Astrocyte (in vitro differentiated cells and primary cell): ENCODE measurements around the gene SPON2. TPM values are rescaled to one million over a fixed set of nuclear protein-coding genes. Genes with fewer than 3 reads are reported as not detected.
A peak's percentile ranks its signal among the peaks of the same experiment; 100 is the strongest.

Source experiments
- DNase-seq: peaks from one replicate; pipeline ENCODE4 v3.0.0-alpha.2; 2010; ENCODE audit warnings: low read depth
- FAIRE-seq: peaks from 2 replicates; lab custom pipeline; 2011; peaks lifted over from hg19 to GRCh38; lab: Jason Lieb, UNC
- H2AFZ ChIP-seq: 2 replicates; pipeline ENCODE4 v1.6.0; 2012; ENCODE audit warnings: low read depth, low read length, inconsistent platforms
- H3K27ac ChIP-seq: 2 replicates; pipeline ENCODE4 v1.5.1; 2011; ENCODE audit warnings: low read depth, low read length, inconsistent platforms
- H3K27me3 ChIP-seq: 2 replicates; pipeline ENCODE4 v1.6.0; 2011; ENCODE audit warnings: low read length, inconsistent platforms; ENCODE audit not compliant: insufficient read depth
- H3K36me3 ChIP-seq: 2 replicates; pipeline ENCODE4 v1.5.1; 2011; ENCODE audit warnings: low read length, inconsistent platforms; ENCODE audit not compliant: insufficient read depth
- H3K4me1 ChIP-seq: 2 replicates; pipeline ENCODE4 v1.5.1; 2011; ENCODE audit warnings: low read length, inconsistent platforms; ENCODE audit not compliant: insufficient read depth
- H3K4me2 ChIP-seq: 2 replicates; pipeline ENCODE4 v1.6.0; 2012; ENCODE audit warnings: low read length, inconsistent platforms
- H3K4me3 ChIP-seq: 2 replicates; pipeline ENCODE4 v1.5.1; 2011; ENCODE audit warnings: low read depth, mild to moderate bottlenecking, low read length, inconsistent platforms; ENCODE audit not compliant: insufficient read depth
- H3K79me2 ChIP-seq: 2 replicates; pipeline ENCODE4 v1.6.0; 2012; ENCODE audit warnings: mild to moderate bottlenecking, low read length, inconsistent platforms; ENCODE audit not compliant: insufficient read depth
- H3K9ac ChIP-seq: 2 replicates; pipeline ENCODE4 v1.6.0; 2012; ENCODE audit warnings: mild to moderate bottlenecking, low read length, inconsistent platforms
- H3K9me3 ChIP-seq: 2 replicates; pipeline ENCODE4 v1.5.1; 2012; ENCODE audit warnings: low read depth, mild to moderate bottlenecking, low read length, inconsistent platforms; ENCODE audit not compliant: insufficient read depth
- H4K20me1 ChIP-seq: 2 replicates; pipeline ENCODE4 v1.6.0; 2012; ENCODE audit warnings: low read length, inconsistent platforms; ENCODE audit not compliant: insufficient read depth
- H3K27ac Mint-ChIP-seq: one replicate; pipeline ENCODE4 v1.8.0; 2021; ENCODE audit warnings: mild to moderate bottlenecking, mixed read lengths; ENCODE audit not compliant: unreplicated experiment
- H3K27me3 Mint-ChIP-seq: one replicate; pipeline ENCODE4 v1.8.0; 2021; ENCODE audit warnings: low read depth, mixed read lengths; ENCODE audit not compliant: unreplicated experiment
- H3K36me3 Mint-ChIP-seq: one replicate; pipeline ENCODE4 v1.8.0; 2021; ENCODE audit warnings: low read depth, mixed read lengths; ENCODE audit not compliant: unreplicated experiment
- H3K4me1 Mint-ChIP-seq: one replicate; pipeline ENCODE4 v1.8.0; 2021; ENCODE audit warnings: low read depth, mixed read lengths; ENCODE audit not compliant: unreplicated experiment
- H3K4me3 Mint-ChIP-seq: one replicate; pipeline ENCODE4 v1.8.0; 2021; ENCODE audit warnings: mild to moderate bottlenecking, moderate library complexity, mixed read lengths; ENCODE audit not compliant: unreplicated experiment
- H3K9me3 Mint-ChIP-seq: one replicate; pipeline ENCODE4 v1.8.0; 2021; ENCODE audit warnings: mild to moderate bottlenecking, mixed read lengths; ENCODE audit not compliant: unreplicated experiment
- EZH2 ChIP-seq: IDR thresholded peaks from 2 replicates; pipeline ENCODE4 v1.6.1; 2012; ENCODE audit warnings: mild to moderate bottlenecking, low read length, inconsistent platforms; ENCODE audit not compliant: insufficient read depth
- total RNA-seq: library from RNA; stranded (reverse); gene quantifications from 2 replicates; pipeline ENCODE4 v1.2.1, GENCODE V29; 2021
- TF ChIP-seq, protein P1 (sequence below): IDR thresholded peaks from 2 replicates; pipeline ENCODE4 v1.5.1; 2011; ENCODE audit warnings: low read depth, mild to moderate bottlenecking, inconsistent platforms, low read length, moderate library complexity; ENCODE audit not compliant: insufficient read depth

Gene SPON2
- total RNA-seq, 1 donor from 2014 or later: 47.8 TPM

DNA sequence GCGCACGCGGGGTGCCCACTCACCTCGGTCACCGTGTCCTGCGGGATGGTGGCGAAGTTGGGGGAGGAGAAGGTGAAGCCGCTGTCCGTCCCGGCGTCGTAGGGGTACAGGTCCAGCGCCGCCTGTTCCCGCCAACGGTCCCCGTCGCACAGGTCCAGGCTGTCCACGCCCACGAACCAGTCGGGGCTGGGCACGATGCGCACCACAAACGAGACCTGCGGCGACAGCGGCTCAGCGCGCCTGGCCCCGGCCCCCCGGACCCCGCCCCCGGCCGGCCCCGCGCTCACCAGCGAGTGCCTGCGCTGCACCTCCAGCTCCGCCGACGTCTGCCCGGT, 1.4 kb downstream of the SPON2 start:
- H3K4me3 Mint-ChIP-seq: no peak overlapping the region
- Histone ChIP-seq H3K27ac (no peak overlapping the region), H3K4me1 (peaks cover 7% of the 10 kb centered on the region), H3K9ac (no peak overlapping the region), H3K27me3 (peaks cover 24% of the 10 kb centered on the region), H3K4me3 (no peak overlapping the region), H2AFZ (no peak overlapping the region), H3K4me2 (peak overlapping the region; percentile 66), H3K36me3 (no peaks in the 10 kb centered on the region), H3K9me3 (no peaks in the 10 kb centered on the region), H4K20me1 (peaks cover 5% of the 10 kb centered on the region), H3K79me2 (no peaks in the 10 kb centered on the region)
- H3K9me3 Mint-ChIP-seq: peaks cover 2% of the 10 kb centered on the region
- TF ChIP-seq, protein P1, sequence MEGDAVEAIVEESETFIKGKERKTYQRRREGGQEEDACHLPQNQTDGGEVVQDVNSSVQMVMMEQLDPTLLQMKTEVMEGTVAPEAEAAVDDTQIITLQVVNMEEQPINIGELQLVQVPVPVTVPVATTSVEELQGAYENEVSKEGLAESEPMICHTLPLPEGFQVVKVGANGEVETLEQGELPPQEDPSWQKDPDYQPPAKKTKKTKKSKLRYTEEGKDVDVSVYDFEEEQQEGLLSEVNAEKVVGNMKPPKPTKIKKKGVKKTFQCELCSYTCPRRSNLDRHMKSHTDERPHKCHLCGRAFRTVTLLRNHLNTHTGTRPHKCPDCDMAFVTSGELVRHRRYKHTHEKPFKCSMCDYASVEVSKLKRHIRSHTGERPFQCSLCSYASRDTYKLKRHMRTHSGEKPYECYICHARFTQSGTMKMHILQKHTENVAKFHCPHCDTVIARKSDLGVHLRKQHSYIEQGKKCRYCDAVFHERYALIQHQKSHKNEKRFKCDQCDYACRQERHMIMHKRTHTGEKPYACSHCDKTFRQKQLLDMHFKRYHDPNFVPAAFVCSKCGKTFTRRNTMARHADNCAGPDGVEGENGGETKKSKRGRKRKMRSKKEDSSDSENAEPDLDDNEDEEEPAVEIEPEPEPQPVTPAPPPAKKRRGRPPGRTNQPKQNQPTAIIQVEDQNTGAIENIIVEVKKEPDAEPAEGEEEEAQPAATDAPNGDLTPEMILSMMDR: no peak
- no peak for TF ChIP-seq EZH2
- no peak overlapping the region for H3K27ac Mint-ChIP-seq
- peaks cover 3% of the 10 kb centered on the region for H3K4me1 Mint-ChIP-seq
- DNase-seq (no peak), FAIRE-seq (no peak)
- peaks cover 4% of the 10 kb centered on the region for H3K36me3 Mint-ChIP-seq
- H3K27me3 Mint-ChIP-seq: peaks cover 34% of the 10 kb centered on the region

DNA sequence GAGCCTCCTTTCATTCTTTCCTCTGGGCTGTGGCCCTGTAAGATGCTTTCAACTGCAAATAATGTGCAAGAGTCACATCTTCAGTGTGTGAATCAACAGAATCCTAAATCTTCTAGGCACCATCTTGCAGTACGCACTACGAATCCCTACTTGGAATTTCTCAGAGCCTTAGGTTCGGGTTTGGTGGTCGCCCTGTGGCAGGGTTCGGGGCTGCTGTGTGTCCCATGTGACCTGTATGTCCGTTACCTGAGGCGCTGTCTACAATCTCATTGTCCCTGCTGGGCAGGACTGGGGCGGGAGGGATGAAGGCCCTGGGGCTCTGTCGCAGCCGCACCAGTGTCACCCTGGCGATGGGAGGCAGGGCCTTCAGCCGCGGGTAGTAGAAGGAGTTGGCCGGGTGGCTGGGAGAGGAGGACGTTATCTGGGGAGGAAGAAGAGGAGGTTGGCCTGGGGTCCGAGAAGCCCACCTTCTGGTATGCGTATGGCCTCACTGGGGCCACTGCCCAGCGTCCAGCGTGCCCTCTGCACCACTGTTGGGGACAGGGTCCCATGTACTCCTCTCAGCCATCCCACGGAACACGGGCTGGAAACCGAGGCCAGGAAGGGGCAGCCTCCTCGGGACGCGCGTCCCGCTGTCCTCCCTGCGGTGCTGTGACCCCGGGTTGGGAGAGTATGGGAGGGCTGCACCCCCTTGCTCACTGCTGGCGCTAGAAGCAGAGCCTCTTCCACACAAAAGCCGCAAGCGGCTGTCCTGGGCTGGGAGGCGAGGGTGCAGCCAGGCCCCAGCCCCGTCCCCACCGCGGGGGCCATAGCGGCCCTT, 2.0 kb downstream of the SPON2 start:
- H3K4me3 ChIP-seq: no peak overlapping the region
- H3K4me2 ChIP-seq: no peak overlapping the region
- DNase-seq (no peak), FAIRE-seq (no peak)
- peaks cover 5% of the 10 kb centered on the region for H4K20me1 ChIP-seq
- no peak overlapping the region for H3K4me3 Mint-ChIP-seq
- peaks cover 7% of the 10 kb centered on the region for H3K4me1 ChIP-seq
- H3K36me3 Mint-ChIP-seq: peaks cover 5% of the 10 kb centered on the region
- H3K4me1 Mint-ChIP-seq: peaks cover 3% of the 10 kb centered on the region
- H3K27me3 ChIP-seq: peaks cover 24% of the 10 kb centered on the region
- H3K27ac ChIP-seq: no peak overlapping the region
- H3K27me3 Mint-ChIP-seq: peaks cover 33% of the 10 kb centered on the region
- H3K79me2 ChIP-seq: no peaks in the 10 kb centered on the region
- no peak overlapping the region for H3K9ac ChIP-seq
- no peaks in the 10 kb centered on the region for H3K9me3 ChIP-seq
- no peak overlapping the region for H2AFZ ChIP-seq
- H3K27ac Mint-ChIP-seq: no peak overlapping the region
- H3K9me3 Mint-ChIP-seq: peaks cover 2% of the 10 kb centered on the region
- H3K36me3 ChIP-seq: no peaks in the 10 kb centered on the region
- TF ChIP-seq, protein P1: no peak
- TF ChIP-seq EZH2: no peak

DNA sequence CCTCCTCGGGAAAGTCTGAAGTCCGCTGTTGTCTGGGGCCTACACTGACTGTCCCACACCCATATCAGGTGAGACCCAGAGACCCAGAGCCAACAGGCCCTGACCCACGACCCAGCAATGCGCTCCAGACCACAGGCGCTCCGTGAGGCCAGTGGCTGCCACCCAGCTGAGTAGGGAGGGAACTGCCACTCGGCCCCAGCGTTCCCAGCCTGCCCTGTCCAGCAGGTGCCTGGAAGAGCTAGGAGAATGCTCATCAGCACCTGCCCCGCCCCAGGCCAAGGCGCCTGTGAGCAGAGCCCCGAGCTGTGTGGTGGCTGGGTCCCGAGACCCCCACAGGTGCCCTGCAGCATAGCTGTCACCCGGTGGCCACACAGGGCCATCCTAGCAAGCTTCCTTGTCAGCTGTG, 2.7 kb downstream of the SPON2 start:
- Histone ChIP-seq H3K36me3 (no peaks in the 10 kb centered on the region), H3K9me3 (no peaks in the 10 kb centered on the region), H3K27ac (no peak overlapping the region), H3K27me3 (peaks cover 24% of the 10 kb centered on the region), H2AFZ (no peak overlapping the region), H3K4me2 (no peak overlapping the region), H3K4me1 (peaks cover 7% of the 10 kb centered on the region), H4K20me1 (peaks cover 5% of the 10 kb centered on the region), H3K79me2 (no peaks in the 10 kb centered on the region), H3K4me3 (no peak overlapping the region), H3K9ac (no peak overlapping the region)
- no peak for TF ChIP-seq EZH2
- TF ChIP-seq, protein P1: no peak
- H3K4me1 Mint-ChIP-seq: peaks cover 3% of the 10 kb centered on the region
- H3K36me3 Mint-ChIP-seq: peaks cover 7% of the 10 kb centered on the region
- no peak overlapping the region for H3K27ac Mint-ChIP-seq
- H3K4me3 Mint-ChIP-seq: no peak overlapping the region
- H3K9me3 Mint-ChIP-seq: peaks cover 2% of the 10 kb centered on the region
- DNase-seq (no peak), FAIRE-seq (no peak)
- peaks cover 35% of the 10 kb centered on the region for H3K27me3 Mint-ChIP-seq
